ENCODE results near the gene HIC1. TPM values are rescaled to one million over a fixed set of nuclear protein-coding genes. Genes with fewer than 3 reads are reported as not detected.

HIC1 gene
- total RNA-seq, 1 donor from 2014 or later: 0.72 TPM

GRCh38 chr17:2110436-2110835 lies 55.5 kb downstream of the HIC1 start:
- no peaks in the 10 kb centered on the region for H3K36me3 Mint-ChIP-seq (ENCODE audit: low read depth, unreplicated experiment)
- no peak for TF ChIP-seq CTCF (IDR thresholded peaks at IDR 0.05; ENCODE audit: unreplicated experiment)
- no peak overlapping the region for H3K27ac Mint-ChIP-seq (ENCODE audit: unreplicated experiment)
- DNase-seq (ENCODE audit: low spot score): no peak
- H3K4me3 Mint-ChIP-seq (ENCODE audit: unreplicated experiment): no peak overlapping the region
- H3K9me3 Mint-ChIP-seq (ENCODE audit: unreplicated experiment): no peaks in the 10 kb centered on the region
- H3K27me3 Mint-ChIP-seq (ENCODE audit: unreplicated experiment): peaks cover 1% of the 10 kb centered on the region
- peaks cover 24% of the 10 kb centered on the region for H3K4me1 Mint-ChIP-seq (ENCODE audit: unreplicated experiment)

- Mint-ChIP-seq H3K27me3 (ENCODE audit: unreplicated experiment) (no peaks in the 10 kb centered on the region), H3K4me3 (ENCODE audit: unreplicated experiment) (no peak overlapping the region), H3K36me3 (ENCODE audit: low read depth, unreplicated experiment) (no peaks in the 10 kb centered on the region), H3K27ac (ENCODE audit: unreplicated experiment) (no peak overlapping the region), H3K4me1 (ENCODE audit: unreplicated experiment) (peaks cover 13% of the 10 kb centered on the region), H3K9me3 (ENCODE audit: unreplicated experiment) (no peaks in the 10 kb centered on the region)
- no peak for DNase-seq (ENCODE audit: low spot score)
- TF ChIP-seq CTCF (IDR thresholded peaks at IDR 0.05; ENCODE audit: unreplicated experiment): no peak
Observed at GRCh38 chr17:2111691-2112090, 56.8 kb downstream of the HIC1 start.

Small RNA genes within 50 kb of the gene (microRNA-seq; reads per million reads assigned to microRNA genes)
- gene MIR132 (ENCODE audit: unreplicated experiment) (69.4 reads per million, percentile 79 among the genes with 10 or more reads in this experiment), gene MIR212 (ENCODE audit: unreplicated experiment) (3.6 reads per million, percentile 42 among the genes with 10 or more reads in this experiment)

Other genes starting within 250 kb of the HIC1 start
- gene SMYD4, start 225.2 kb upstream of the HIC1 start, total RNA-seq (ENCODE audit: unreplicated experiment): 19.3 TPM
- gene RPA1, start 225.1 kb upstream of the HIC1 start, total RNA-seq (ENCODE audit: unreplicated experiment): 105 TPM
- gene RTN4RL1, start 29.8 kb upstream of the HIC1 start, total RNA-seq (ENCODE audit: unreplicated experiment): not detected
- 27.1 TPM for gene DPH1, start 24.9 kb upstream of the HIC1 start, total RNA-seq (ENCODE audit: unreplicated experiment)
- 32.7 TPM for gene OVCA2, start 13.1 kb upstream of the HIC1 start, total RNA-seq (ENCODE audit: unreplicated experiment)
- gene SMG6, start 248.7 kb downstream of the HIC1 start, total RNA-seq (ENCODE audit: unreplicated experiment): 38.1 TPM
- gene SRR, start 248.8 kb downstream of the HIC1 start, total RNA-seq (ENCODE audit: unreplicated experiment): 27.8 TPM